Measurements from ENCODE around the gene TDO2. TPM values are rescaled to one million over a fixed set of nuclear protein-coding genes. Genes with fewer than 3 reads are reported as not detected.

TDO2 gene
- total and polyA plus RNA-seq, 2 of the 13 experiments (the other 11 are each of a cell fraction or from before 2014, with no cell fraction given), result not detected

DNA sequence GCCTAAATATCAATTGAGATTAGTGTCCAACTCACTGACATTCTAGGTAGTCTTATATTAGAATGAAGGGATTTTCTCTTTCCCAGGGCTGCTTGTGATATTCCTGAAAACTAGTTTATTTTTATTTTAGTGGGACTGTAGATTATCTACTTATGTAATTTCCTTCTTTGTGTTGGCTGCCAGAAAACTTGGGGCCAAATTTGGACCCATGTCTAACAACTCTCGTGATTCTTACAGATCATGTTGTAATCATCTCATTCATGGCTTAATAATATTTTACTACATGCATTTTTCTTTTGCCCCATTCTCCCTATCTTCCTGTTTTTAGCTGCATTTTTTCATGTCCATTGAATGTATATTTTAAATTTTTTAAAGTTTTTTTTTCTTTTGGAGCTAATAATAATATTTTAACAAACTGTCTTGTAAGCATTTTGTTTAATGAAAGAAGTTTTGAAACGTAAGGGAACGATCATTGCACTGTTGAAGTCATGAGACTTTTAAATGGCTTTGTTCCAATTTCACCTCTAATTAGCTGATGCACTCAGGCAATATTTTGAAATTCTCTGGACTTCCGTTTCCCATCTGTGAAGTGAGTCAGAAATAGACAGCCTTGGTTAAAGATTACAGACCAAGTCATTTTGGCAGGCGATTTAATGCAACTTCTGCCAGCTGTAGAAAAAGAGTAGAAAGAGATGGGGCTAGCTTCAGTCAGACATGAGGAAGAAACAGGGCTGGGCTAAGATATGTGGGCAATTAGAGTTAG lies 14.3 kb upstream of the TDO2 start (continued):
- TF ChIP-seq KDM2A (CRISPR knock-in tag; IDR thresholded peaks at IDR 0.05; ENCODE audit: borderline replicate concordance, low read depth), result no peak
- TF ChIP-seq, protein P1, sequence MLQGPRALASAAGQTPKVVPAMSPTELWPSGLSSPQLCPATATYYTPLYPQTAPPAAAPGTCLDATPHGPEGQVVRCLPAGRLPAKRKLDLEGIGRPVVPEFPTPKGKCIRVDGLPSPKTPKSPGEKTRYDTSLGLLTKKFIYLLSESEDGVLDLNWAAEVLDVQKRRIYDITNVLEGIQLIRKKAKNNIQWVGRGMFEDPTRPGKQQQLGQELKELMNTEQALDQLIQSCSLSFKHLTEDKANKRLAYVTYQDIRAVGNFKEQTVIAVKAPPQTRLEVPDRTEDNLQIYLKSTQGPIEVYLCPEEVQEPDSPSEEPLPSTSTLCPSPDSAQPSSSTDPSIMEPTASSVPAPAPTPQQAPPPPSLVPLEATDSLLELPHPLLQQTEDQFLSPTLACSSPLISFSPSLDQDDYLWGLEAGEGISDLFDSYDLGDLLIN (CRISPR knock-in tag; IDR thresholded peaks at IDR 0.05; ENCODE audit: borderline replicate concordance), result no peak
- TF ChIP-seq POLR2G (IDR thresholded peaks at IDR 0.05; ENCODE audit: low read depth, low read length), result no peak
- no peak for TF ChIP-seq HMG20B (CRISPR knock-in tag; conservative IDR thresholded peaks at IDR 0.05)
- TF ChIP-seq HMG20A (CRISPR knock-in tag; IDR thresholded peaks at IDR 0.05; ENCODE audit: borderline replicate concordance), result no peak
- TF ChIP-seq ZFP36L1 (CRISPR knock-in tag; IDR thresholded peaks at IDR 0.05), result no peak
- TF ChIP-seq ZNF619 (CRISPR knock-in tag; IDR thresholded peaks at IDR 0.05), result no peak

DNA sequence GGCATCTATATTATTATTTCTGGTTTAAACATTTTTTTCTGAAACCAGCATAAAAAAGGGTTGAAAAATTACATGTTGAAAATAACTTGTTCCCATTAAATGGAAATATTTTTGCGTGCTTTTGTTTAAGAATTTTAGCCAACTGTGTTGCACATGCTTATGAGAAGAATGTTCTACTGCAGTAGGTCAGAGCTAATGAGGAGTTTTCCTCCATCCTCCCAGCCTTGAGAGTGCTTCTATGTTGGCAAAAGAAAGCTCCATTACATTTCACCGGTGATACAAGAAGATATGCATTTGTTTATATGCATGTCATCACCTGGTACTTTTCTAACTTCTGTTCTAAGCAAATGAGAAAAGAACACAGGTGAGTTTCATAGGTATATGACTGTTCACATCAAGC lies 13.6 kb upstream of the TDO2 start:
- Histone ChIP-seq H3K9ac (ENCODE audit: insufficient read depth, low read depth, low read length) (no peak overlapping the region), H3K27ac (ENCODE audit: extremely low read length, insufficient read depth, low read length) (no peak overlapping the region), H2AFZ (ENCODE audit: low read length) (no peak overlapping the region), H3K4me3 (replicated peaks in 1 of 3; ENCODE audit: insufficient read depth in 1 of 3, low read depth in 2 of 3, low read length in 3 of 3) (no peak overlapping the region), H3K4me1 (ENCODE audit: insufficient read depth, low read length) (no peaks in the 10 kb centered on the region), H3K27me3 (ENCODE audit: control insufficient read depth in 1 of 2, insufficient read depth in 2 of 2, low read length in 2 of 2) (no peaks in the 10 kb centered on the region), H3K9me3 (ENCODE audit: low read length) (no peaks in the 10 kb centered on the region), H3K79me2 (ENCODE audit: insufficient read depth, low read length) (no peaks in the 10 kb centered on the region), H3K36me3 (replicated peaks in 1 of 2; ENCODE audit: control insufficient read depth in 1 of 2, insufficient read depth in 2 of 2, low read length in 2 of 2) (no peaks in the 10 kb centered on the region), H4K20me1 (ENCODE audit: insufficient read depth, low read length) (no peaks in the 10 kb centered on the region), H3K4me2 (ENCODE audit: low read depth, low read length) (no peak overlapping the region)
- no TSS peak for BruUV-seq (replicated peaks)
- ATAC-seq, result no peak
- ChIA-PET POLR2A (no interaction called here), CTCF (ENCODE audit: low intra/inter-chr PET ratio, low total read pairs) (no interaction called here)
- intact Hi-C loops (cut with micrococcal nuclease; ENCODE audit: unreplicated experiment), result no loop called here
- WGBS (ENCODE audit: low lambda C conversion rate), result 3% methylated on average over 2 of the region's 2 CpGs
- DNase-seq (ENCODE audit: low spot score), result no peak
- in situ Hi-C loops (cut with HindIII; ENCODE audit: extremely low pct_ligation_motif_present, low pct_unique_long_range_greater_than_20kb), result no loop called here
- FAIRE-seq, result no peak
- TF ChIP-seq KLF9 (CRISPR knock-in tag; IDR thresholded peaks at IDR 0.05; ENCODE audit: low read depth) (no peak), CENPX (CRISPR knock-in tag; IDR thresholded peaks at IDR 0.05) (no peak), ZNF652 (CRISPR knock-in tag; IDR thresholded peaks at IDR 0.05; ENCODE audit: borderline replicate concordance, low read depth) (no peak), PHF20 (CRISPR knock-in tag; IDR thresholded peaks at IDR 0.05) (no peak), ZNF18 (CRISPR knock-in tag; IDR thresholded peaks at IDR 0.05; ENCODE audit: insufficient replicate concordance) (no peak), ZNF382 (CRISPR knock-in tag; IDR thresholded peaks at IDR 0.05; ENCODE audit: borderline replicate concordance) (no peak), ZNF335 (CRISPR knock-in tag; IDR thresholded peaks at IDR 0.05) (no peak), CCAR2 (optimal IDR thresholded peaks at IDR 0.05; ENCODE audit: low read depth, low read length) (no peak), ZSCAN20 (CRISPR knock-in tag; IDR thresholded peaks at IDR 0.05; ENCODE audit: borderline replicate concordance) (no peak), NFKBIZ (CRISPR knock-in tag; IDR thresholded peaks at IDR 0.05) (no peak), E2F5 (CRISPR knock-in tag; conservative IDR thresholded peaks at IDR 0.05) (no peak)

Data from HepG2 (cell line).